Activated CD4-positive, alpha-beta T cell treated with anti-CD3 and anti-CD28 coated beads for 24 hours (primary cell): ENCODE data around the gene SSUH2.

Experiments
- DNase-seq, 2 donors: peaks; one replicate each; pipeline ENCODE4 v3.0.0-alpha.2; 2020; ENCODE audit warnings: low read depth in 2 of 2

Gene SSUH2

DNA sequence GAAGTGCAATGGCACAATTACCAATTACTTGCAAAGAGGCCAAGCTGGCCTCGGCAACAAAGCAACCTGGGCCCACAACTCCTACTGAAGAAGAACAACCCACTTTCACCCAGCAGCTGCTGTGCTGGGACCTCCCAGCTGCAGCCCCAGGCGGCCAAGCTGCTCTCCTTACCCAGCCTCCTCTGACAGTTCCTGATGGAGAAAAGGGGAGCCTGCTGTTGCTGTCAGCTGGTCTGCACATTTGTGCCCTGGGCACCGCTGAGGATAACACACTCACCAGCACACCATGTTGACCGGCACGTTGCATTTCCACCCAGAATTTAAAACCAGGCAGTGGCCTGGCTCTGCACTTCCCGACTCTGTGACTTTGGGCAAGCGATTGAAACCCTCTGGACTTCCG lies 33.6 kb downstream of the SSUH2 start:
- DNase-seq: no peak

- DNase-seq: no peak
Observed at GRCh38 chr3:8608791-8609467, 35.7 kb downstream of the SSUH2 start.

DNA sequence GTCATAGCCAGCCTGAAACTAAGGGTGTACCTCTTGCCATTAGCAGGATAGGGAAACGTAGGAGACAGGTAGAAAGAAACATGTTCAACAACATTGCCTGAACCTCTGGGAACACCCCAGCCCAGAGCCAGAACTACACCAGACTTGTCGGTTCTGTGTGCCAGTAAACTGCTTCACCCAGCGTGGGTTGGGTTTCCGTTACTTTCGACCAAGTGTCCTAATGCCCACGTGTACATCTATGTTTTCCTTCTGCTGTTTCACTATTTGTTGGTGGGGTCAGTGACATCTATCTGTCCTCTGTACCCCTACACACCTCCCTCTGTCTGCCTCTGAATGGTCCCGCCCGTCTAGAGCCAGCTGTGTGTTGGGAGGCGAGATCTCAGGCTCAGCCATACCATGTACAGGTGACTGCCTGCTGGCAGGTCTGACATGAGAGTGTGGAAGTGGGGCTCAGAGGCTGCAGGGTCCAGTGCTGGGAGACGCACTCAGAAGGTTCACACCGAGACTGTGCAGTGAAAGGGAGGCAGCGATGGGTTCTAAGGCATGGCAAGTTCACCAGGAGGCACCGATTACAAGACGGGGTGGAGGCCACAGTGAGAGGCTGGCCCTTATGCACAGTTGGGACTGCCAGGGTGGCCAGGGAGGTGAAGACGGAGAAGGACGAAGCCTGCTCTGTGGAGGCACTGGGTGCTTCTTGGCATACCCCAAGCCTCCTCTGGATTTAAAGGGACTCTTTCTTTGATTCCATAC lies 36.4 kb downstream of the SSUH2 start:
- no peak for DNase-seq

DNA sequence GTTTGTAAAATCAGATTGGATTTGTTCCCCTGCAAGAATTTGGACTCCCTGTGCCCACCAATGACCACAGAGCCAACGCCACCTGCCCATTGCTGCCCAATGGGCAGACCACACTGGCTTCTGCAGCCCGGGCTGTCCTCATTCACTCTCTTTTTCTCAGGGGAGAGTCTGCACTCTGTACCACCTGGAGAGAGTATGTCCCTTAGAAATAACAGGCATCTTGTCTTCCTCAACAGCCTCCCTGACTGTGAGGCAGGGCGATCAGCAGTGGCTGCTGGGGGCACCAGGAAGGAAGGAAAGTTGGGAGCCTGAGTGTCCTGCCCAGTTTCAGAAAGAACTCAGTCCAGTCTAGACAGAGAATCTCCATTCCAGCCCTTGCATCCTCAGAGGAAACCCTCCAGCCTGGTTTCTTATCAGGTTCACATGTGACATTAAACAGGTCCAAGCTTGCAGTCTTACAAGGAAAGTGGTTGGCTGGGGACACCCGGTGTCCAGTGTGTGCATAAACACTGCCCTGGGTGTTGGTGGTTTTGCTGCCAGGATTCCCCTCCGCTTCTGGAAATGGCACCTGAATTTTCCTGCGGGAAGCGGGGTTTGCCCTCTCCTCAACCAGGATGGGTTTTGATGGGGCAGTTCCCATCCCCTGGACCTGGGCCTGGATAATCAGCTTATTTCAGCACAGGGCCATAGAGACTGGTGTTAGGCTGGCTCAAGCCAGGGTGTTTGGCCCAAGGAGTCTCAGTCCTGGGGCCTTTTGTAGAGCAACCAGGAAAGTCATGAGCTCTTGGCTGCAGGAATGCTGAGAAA lies 37.2 kb downstream of the SSUH2 start:
- no peak for DNase-seq

- DNase-seq: no peak
Observed at GRCh38 chr3:8606701-8607231, 37.8 kb downstream of the SSUH2 start.

- no peak for DNase-seq
Observed at GRCh38 chr3:8604988-8605387, 39.6 kb downstream of the SSUH2 start.

- DNase-seq: no peak
Observed at GRCh38 chr3:8604006-8604405, 40.6 kb downstream of the SSUH2 start.

GRCh38 chr3:8603115-8603710 lies 41.4 kb downstream of the SSUH2 start:
- no peak for DNase-seq

- no peak for DNase-seq
Observed at GRCh38 chr3:8600457-8600856, 44.1 kb downstream of the SSUH2 start.

- DNase-seq: no peak
Observed at GRCh38 chr3:8599146-8599545, 45.5 kb downstream of the SSUH2 start.

DNA sequence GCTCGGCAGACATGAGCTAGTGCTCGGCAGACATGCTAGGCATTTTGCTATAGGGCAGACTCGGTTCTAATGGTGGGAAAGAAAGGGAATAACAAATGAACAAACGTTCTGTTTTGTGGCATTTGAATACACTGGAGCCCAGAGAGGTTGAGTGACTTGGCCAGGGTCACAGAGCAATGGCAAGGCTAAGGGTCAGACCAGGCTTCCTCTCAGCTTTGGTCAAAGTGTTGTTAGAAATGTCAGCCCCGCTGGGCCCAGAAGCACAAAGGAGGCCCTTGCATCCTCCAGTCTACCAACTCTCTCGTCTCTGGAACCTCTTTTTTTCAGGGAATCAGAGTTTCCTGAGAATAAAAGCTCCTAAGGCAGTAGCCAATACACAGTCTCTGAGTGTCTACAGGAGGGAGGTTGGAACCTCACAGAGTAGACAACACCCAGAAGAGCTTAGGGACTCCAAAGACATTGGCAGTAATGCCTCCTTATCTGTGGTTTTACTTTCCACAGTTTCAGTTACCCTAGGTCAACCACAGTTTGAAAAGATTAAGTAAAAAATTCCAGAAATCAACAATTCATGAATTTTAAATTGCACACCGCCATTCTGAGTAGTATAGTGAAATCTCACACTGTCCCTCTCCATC lies 47.3 kb downstream of the SSUH2 start:
- no peak for DNase-seq

DNA sequence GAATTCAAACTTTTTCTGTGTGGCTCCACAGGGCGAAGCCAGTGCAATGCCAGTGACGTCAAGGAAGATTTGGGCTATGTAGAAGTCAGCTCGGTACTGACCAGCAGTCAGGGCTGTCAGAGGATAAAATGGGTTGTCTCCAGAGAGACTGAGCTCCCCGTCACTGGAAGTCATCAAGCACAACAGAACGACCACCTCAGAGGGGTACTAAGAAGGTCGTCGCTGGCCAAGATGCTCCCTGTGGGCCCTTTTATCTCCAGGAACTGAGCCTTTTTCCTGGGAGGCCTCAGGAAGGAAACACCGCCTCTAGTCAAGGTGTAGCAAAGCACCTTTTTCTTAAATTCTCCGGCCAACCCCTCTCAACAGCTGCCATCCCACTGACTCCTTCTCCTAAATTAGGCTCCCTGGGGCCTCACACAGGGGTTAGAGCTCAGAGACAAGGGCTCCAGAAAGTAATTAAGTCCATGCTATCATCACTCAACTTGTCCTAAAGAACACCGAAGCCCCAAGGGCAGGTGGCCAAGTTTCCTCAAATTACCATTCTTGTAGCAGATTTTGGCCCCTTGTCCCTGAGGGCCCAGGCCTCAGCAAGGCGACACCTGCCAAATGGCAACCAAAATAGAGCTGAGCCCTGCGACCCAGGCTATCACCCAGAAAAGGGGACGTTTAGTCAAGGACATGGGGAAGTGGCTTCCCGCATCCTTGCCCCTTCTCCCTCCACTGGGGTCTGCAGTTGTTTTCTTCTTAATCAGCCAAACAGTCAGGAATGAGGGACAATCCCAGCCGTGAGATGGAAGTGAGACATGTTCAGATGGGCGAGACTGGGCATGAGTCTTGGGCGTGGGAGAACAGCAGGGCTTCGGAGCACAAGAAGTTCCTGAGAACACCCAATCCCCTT lies 48.0 kb downstream of the SSUH2 start:
- no peak for DNase-seq

DNA sequence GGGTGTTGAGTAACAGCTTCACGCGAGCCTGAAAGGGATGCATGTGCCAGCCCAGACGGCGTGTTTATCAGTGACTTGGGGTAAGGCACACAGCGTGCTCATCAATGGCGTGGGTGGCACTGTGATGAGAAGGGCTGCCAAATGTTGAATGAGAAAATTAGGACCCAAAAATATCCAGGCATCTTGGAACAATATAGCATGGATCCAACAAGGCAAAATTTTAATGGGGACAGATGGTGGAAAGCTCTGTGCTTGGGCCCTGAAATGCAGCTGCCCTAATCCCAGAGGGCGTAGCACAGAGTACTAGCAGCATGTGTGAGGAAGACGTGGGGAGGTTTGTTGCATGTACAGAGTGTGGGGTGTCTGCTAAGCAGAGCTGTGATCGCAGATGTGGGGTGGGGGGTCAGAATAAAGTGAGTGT lies 48.9 kb downstream of the SSUH2 start:
- no peak for DNase-seq

GRCh38 chr3:8595252-8595651 lies 49.3 kb downstream of the SSUH2 start:
- no peak for DNase-seq

GRCh38 chr3:8593021-8593827 lies 51.4 kb downstream of the SSUH2 start:
- DNase-seq: no peak

- DNase-seq: no peak
Observed at GRCh38 chr3:8589880-8590556, 54.6 kb downstream of the SSUH2 start.

- DNase-seq: no peak
Observed at GRCh38 chr3:8584661-8585060, 59.9 kb downstream of the SSUH2 start.

DNA sequence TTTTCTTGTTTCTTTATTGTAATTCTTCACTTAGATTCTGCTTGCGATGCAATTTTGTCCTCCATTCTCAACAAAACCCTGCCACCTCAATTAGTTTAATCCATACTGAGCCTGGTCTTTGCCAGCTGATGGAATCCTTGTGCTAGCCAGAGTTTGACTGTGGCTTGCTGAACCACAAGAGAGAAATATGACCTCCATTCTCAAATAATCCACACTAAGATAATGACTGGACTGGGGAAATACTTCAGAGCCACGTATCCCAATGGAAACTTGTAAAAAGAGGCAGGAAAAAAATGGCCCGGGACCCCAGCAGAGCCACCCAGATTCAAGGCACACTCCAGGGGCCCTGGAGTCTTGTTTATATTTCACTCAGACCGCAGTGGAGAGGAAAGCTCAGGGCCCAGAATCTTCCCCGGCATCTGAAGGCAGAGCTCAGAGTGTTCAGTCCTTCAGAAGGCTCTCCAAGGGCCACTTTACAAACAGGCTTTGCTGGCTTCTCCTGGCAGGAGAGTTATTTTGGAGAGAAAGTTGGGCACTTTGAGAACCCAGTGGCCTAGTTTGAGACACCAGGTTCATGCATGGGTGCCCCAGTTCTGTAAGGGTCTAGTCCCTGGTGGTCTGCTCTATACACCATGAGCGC lies 62.7 kb downstream of the SSUH2 start:
- no peak for DNase-seq

- no peak for DNase-seq
Observed at GRCh38 chr3:8581373-8581772, 63.2 kb downstream of the SSUH2 start.
